Muscle layer of colon (tissue), 2 donors: Measurements from ENCODE around the gene SPARC.

Source experiments
- H3K27ac ChIP-seq: one replicate; pipeline ENCODE4 v1.7.0; 2013; ENCODE audit warnings: low read depth, mild to moderate bottlenecking, low read length, moderate library complexity
- H3K27me3 ChIP-seq, 2 donors: one replicate each; pipeline ENCODE4 v1.7.0; 2013; ENCODE audit warnings: low read length in 2 of 2, mild to moderate bottlenecking in 2 of 2; ENCODE audit not compliant: insufficient read depth in 2 of 2, control insufficient read depth in 1 of 2
- H3K36me3 ChIP-seq: one replicate; pipeline ENCODE4 v1.7.0; 2013; ENCODE audit warnings: mild to moderate bottlenecking, low read length; ENCODE audit not compliant: insufficient read depth
- H3K4me1 ChIP-seq: one replicate; pipeline ENCODE4 v1.7.0; 2013; ENCODE audit warnings: mild to moderate bottlenecking, low read length; ENCODE audit not compliant: insufficient read depth
- H3K4me3 ChIP-seq, 2 donors: one replicate each; pipeline ENCODE4 v1.7.0; 2013; ENCODE audit warnings: low read length in 2 of 2, low read depth in 1 of 2, mild to moderate bottlenecking in 1 of 2, moderate library complexity in 1 of 2
- H3K9ac ChIP-seq: one replicate; pipeline ENCODE4 v1.7.0; 2013; ENCODE audit warnings: low read length
- H3K9me3 ChIP-seq: one replicate; pipeline ENCODE4 v1.7.0; 2013; ENCODE audit warnings: mild to moderate bottlenecking, low read length
- donor health status: abdominal sarcoma.
- donor health status: Adenocarcinoma of cecum.

Gene SPARC

GRCh38 chr5:151614565-151614964, 72.2 kb downstream of the SPARC start:
- H3K4me3 ChIP-seq = no peak overlapping the region
- H3K9me3 ChIP-seq = no peaks in the 10 kb centered on the region
- no peaks in the 10 kb centered on the region for H3K4me1 ChIP-seq
- no peak overlapping the region for H3K9ac ChIP-seq
- H3K36me3 ChIP-seq = no peaks in the 10 kb centered on the region
- H3K27ac ChIP-seq = no peak overlapping the region
- peaks cover 0 to 6% of the 10 kb centered on the region in 2 donors for H3K27me3 ChIP-seq

- Histone ChIP-seq H3K4me1 (no peaks in the 10 kb centered on the region), H3K36me3 (no peaks in the 10 kb centered on the region), H3K9ac (no peak overlapping the region), H3K9me3 (no peaks in the 10 kb centered on the region), H3K4me3 (no peak overlapping the region), H3K27me3 (peaks cover 0 to 6% of the 10 kb centered on the region in 2 donors), H3K27ac (no peak overlapping the region)
These were observed 73.9 kb downstream of the SPARC start for GRCh38 chr5:151612689-151613427.

GRCh38 chr5:151611127-151611775, 75.5 kb downstream of the SPARC start:
- Histone ChIP-seq H3K27me3 (peaks cover 0 to 6% of the 10 kb centered on the region in 2 donors), H3K4me3 (no peak overlapping the region), H3K36me3 (no peaks in the 10 kb centered on the region), H3K9ac (no peak overlapping the region), H3K27ac (no peak overlapping the region), H3K4me1 (no peaks in the 10 kb centered on the region), H3K9me3 (no peaks in the 10 kb centered on the region)
